Epithelial cell of esophagus (primary cell): ENCODE results near the gene SCGB1A1.

Source experiments
- DNase-seq: peaks from one replicate; pipeline ENCODE4 v3.0.0; 2010; ENCODE audit warnings: low read depth
- H3K4me3 ChIP-seq: 2 replicates; pipeline ENCODE4 v1.5.1; 2011; ENCODE audit warnings: mild to moderate bottlenecking, low read length, control low read depth
- CTCF ChIP-seq: IDR thresholded peaks from 2 replicates; pipeline ENCODE4 v1.5.1; 2011; ENCODE audit warnings: low read depth, mild to moderate bottlenecking, low read length, control low read depth, inconsistent platforms; ENCODE audit not compliant: insufficient read depth; ENCODE audit errors: missing control alignments

The SCGB1A1 gene

GRCh38 chr11:62431171-62431901, 12.5 kb downstream of the SCGB1A1 start:
- no peak for TF ChIP-seq CTCF
- DNase-seq = no peak
- H3K4me3 ChIP-seq = no peak overlapping the region

- DNase-seq = no peak
- no peak for TF ChIP-seq CTCF
- H3K4me3 ChIP-seq = no peak overlapping the region
These were observed 13.9 kb downstream of the SCGB1A1 start for GRCh38 chr11:62432695-62433094.

- H3K4me3 ChIP-seq = no peak overlapping the region
- no peak for DNase-seq
- TF ChIP-seq CTCF = no peak
These were observed 14.5 kb downstream of the SCGB1A1 start for GRCh38 chr11:62433141-62433903.

GRCh38 chr11:62433904-62434276, 15.1 kb downstream of the SCGB1A1 start:
- TF ChIP-seq CTCF = no peak
- no peak for DNase-seq
- H3K4me3 ChIP-seq = no peak overlapping the region

GRCh38 chr11:62435846-62436660, 17.2 kb downstream of the SCGB1A1 start:
- DNase-seq = no peak
- no peak overlapping the region for H3K4me3 ChIP-seq
- TF ChIP-seq CTCF = no peak

- no peak for DNase-seq
- H3K4me3 ChIP-seq = no peak overlapping the region
These were observed 18.8 kb downstream of the SCGB1A1 start for GRCh38 chr11:62437616-62438015.

More at GRCh38 chr11:62437616-62438015, 18.8 kb downstream of the SCGB1A1 start:
- TF ChIP-seq CTCF = no peak
